Endothelial cell of umbilical vein (primary cell): ENCODE results near the gene KLRF1.
A peak's percentile ranks its signal among the peaks of the same experiment; 100 is the strongest.

ENCODE experiments used
- EZH2 ChIP-seq: IDR thresholded peaks from 2 replicates; pipeline ENCODE4 v1.6.1; 2012; ENCODE audit warnings: borderline replicate concordance, low read depth, mild to moderate bottlenecking, moderate library complexity, low read length, inconsistent platforms; ENCODE audit not compliant: severe bottlenecking
- GATA2 ChIP-seq: IDR thresholded peaks from 2 replicates; pipeline ENCODE4 v1.7.0; 2011; ENCODE audit warnings: low read depth, mild to moderate bottlenecking, moderate library complexity, mixed read lengths, low read length; ENCODE audit not compliant: insufficient read length, insufficient read depth
- POLR2A ChIP-seq: IDR thresholded peaks from 2 replicates; pipeline ENCODE4 v1.6.1; 2012; ENCODE audit warnings: low read depth, mild to moderate bottlenecking, control low read depth, low read length
- POLR2AphosphoS5 ChIP-seq: IDR thresholded peaks from 2 replicates; pipeline ENCODE4 v1.6.1; 2012; ENCODE audit warnings: low read depth, mild to moderate bottlenecking, control low read depth, low read length, moderate library complexity; ENCODE audit not compliant: insufficient read depth
- TF ChIP-seq, protein P1 (sequence below), 2 donors: IDR thresholded peaks; 1 replicate in 1 of 2; 2 replicates in 1 of 2; pipeline ENCODE4 v1.5.1; 2011; ENCODE audit warnings: low read length in 2 of 2, mild to moderate bottlenecking in 2 of 2, moderate library complexity in 2 of 2, control low read depth in 1 of 2, inconsistent platforms in 1 of 2, low read depth in 1 of 2; ENCODE audit not compliant: insufficient read depth in 1 of 2; ENCODE audit errors: extremely low read depth in 1 of 2

- TF ChIP-seq EZH2 (no peak), POLR2AphosphoS5 (no peak), POLR2A (no peak), GATA2 (no peak)
- TF ChIP-seq, protein P1, sequence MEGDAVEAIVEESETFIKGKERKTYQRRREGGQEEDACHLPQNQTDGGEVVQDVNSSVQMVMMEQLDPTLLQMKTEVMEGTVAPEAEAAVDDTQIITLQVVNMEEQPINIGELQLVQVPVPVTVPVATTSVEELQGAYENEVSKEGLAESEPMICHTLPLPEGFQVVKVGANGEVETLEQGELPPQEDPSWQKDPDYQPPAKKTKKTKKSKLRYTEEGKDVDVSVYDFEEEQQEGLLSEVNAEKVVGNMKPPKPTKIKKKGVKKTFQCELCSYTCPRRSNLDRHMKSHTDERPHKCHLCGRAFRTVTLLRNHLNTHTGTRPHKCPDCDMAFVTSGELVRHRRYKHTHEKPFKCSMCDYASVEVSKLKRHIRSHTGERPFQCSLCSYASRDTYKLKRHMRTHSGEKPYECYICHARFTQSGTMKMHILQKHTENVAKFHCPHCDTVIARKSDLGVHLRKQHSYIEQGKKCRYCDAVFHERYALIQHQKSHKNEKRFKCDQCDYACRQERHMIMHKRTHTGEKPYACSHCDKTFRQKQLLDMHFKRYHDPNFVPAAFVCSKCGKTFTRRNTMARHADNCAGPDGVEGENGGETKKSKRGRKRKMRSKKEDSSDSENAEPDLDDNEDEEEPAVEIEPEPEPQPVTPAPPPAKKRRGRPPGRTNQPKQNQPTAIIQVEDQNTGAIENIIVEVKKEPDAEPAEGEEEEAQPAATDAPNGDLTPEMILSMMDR (IDR thresholded peaks at IDR 0.05; ENCODE audit: extremely low read depth in 1 of 2, insufficient read depth in 1 of 2, low read depth in 1 of 2, low read length in 2 of 2) = peak; percentile 54 to 67
Measured at GRCh38 chr12:9797722-9798619, 29.3 kb upstream of the KLRF1 start.
